K562 (cell line): Measurements from ENCODE around the gene SLC29A2. TPM values are rescaled to one million over a fixed set of nuclear protein-coding genes. Genes with fewer than 3 reads are reported as not detected.

Experiments used
- HMG20B ChIP-seq: fragments of 250-450 bp; sonication (Bioruptor Pico); IDR thresholded peaks from 2 replicates; pipeline ENCODE4 v1.5.0; 2021; ENCODE audit warnings: mild to moderate bottlenecking
- MYNN ChIP-seq, 2 experiments: sonication (generic); formaldehyde crosslinking in 1 of 2; IDR thresholded peaks; 2 replicates each; pipeline versions ENCODE4 v1.5.0 to v1.6.1; 2016 to 2020; ENCODE audit warnings: antibody characterized with exemption in 1 of 2, missing genetic modification reagents in 1 of 2
- POLR2AphosphoS2 ChIP-seq: IDR thresholded peaks from 2 replicates; pipeline ENCODE4 v1.6.1; 2012; ENCODE audit warnings: low read length, improper control_type of control experiment
- SUPT5H ChIP-seq: fragments of 450-650 bp; IDR thresholded peaks from 2 replicates; pipeline ENCODE4 v1.6.1; 2016
- polyA plus RNA-seq, 8 experiments: library from polyadenylated mRNA; depleted of rRNA in 4 of 8; stranded (reverse) in 5 of 8; unstranded in 3 of 8; fragments of >200 nt; fragmentation: Nextera tagmentation in 2 of 8; fragmentation: Illumina TruSeq in 1 of 8; extraction: Ambion mirVana in 2 of 8; extraction: Trizol in 1 of 8; gene quantifications; 2 replicates each; pipeline versions ENCODE4 v1.2.1 to v1.2.3, GENCODE V29; 2011 to 2014; ENCODE audit warnings: inconsistent platforms in 1 of 8, missing spikeins in 1 of 8
- total RNA-seq, 7 experiments: library from RNA; depleted of rRNA in 6 of 7; stranded (reverse); fragments of >200 nt in 6 of 7; fragmentation: Illumina TruSeq in 2 of 7; extraction: Trizol in 2 of 7; gene quantifications; 2 replicates each; pipeline versions ENCODE4 v1.2.1 to v1.2.3, GENCODE V29; 2011 to 2021; ENCODE audit warnings: low replicate concordance in 1 of 7
- TF ChIP-seq, protein P1 (sequence below): fragments of 200-600 bp; sonication (generic); IDR thresholded peaks from one replicate; pipeline ENCODE4 v1.6.1; 2012; ENCODE audit warnings: mild to moderate bottlenecking, low read depth, low read length, inconsistent platforms

Gene SLC29A2
- total and polyA plus RNA-seq, 9 of the 15 experiments (the other 6 are each of a cell fraction or from before 2014, with no cell fraction given) = 2.4 to 48.6 (median 14.2) TPM

DNA sequence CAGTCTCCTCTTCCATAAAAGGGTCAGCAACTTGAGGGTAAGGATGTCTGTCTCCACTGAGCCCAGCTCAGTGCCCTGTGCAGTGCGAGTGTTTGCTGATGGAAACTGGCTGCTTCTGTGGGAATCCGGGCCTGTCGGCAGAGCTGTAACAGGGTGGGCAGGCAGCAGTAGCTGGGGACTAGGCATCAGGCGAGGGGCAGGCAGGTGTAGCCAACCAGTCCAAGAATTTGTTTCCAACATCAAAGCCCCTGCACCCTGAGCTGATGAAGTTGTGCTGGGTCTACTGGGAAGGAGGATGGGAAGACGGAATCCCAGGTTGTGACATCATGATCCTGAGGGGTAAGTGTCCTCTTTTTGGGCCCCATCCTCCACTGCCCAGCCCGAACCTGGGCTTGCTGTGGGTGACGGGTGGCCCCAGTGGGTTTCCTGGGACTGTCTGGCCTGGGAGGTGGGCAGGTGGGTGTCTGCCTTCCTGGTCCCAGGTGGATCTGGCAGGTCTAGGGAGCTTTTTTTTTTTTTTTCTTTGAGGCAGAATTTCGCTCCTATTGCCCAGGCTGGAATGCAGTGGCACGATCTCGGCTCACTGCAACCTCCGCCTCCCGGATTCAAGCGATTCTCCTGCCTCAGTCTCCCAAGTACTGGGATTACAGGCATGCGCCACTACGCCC lies 11.0 kb downstream of the SLC29A2 start (continued):
- TF ChIP-seq, protein P1, sequence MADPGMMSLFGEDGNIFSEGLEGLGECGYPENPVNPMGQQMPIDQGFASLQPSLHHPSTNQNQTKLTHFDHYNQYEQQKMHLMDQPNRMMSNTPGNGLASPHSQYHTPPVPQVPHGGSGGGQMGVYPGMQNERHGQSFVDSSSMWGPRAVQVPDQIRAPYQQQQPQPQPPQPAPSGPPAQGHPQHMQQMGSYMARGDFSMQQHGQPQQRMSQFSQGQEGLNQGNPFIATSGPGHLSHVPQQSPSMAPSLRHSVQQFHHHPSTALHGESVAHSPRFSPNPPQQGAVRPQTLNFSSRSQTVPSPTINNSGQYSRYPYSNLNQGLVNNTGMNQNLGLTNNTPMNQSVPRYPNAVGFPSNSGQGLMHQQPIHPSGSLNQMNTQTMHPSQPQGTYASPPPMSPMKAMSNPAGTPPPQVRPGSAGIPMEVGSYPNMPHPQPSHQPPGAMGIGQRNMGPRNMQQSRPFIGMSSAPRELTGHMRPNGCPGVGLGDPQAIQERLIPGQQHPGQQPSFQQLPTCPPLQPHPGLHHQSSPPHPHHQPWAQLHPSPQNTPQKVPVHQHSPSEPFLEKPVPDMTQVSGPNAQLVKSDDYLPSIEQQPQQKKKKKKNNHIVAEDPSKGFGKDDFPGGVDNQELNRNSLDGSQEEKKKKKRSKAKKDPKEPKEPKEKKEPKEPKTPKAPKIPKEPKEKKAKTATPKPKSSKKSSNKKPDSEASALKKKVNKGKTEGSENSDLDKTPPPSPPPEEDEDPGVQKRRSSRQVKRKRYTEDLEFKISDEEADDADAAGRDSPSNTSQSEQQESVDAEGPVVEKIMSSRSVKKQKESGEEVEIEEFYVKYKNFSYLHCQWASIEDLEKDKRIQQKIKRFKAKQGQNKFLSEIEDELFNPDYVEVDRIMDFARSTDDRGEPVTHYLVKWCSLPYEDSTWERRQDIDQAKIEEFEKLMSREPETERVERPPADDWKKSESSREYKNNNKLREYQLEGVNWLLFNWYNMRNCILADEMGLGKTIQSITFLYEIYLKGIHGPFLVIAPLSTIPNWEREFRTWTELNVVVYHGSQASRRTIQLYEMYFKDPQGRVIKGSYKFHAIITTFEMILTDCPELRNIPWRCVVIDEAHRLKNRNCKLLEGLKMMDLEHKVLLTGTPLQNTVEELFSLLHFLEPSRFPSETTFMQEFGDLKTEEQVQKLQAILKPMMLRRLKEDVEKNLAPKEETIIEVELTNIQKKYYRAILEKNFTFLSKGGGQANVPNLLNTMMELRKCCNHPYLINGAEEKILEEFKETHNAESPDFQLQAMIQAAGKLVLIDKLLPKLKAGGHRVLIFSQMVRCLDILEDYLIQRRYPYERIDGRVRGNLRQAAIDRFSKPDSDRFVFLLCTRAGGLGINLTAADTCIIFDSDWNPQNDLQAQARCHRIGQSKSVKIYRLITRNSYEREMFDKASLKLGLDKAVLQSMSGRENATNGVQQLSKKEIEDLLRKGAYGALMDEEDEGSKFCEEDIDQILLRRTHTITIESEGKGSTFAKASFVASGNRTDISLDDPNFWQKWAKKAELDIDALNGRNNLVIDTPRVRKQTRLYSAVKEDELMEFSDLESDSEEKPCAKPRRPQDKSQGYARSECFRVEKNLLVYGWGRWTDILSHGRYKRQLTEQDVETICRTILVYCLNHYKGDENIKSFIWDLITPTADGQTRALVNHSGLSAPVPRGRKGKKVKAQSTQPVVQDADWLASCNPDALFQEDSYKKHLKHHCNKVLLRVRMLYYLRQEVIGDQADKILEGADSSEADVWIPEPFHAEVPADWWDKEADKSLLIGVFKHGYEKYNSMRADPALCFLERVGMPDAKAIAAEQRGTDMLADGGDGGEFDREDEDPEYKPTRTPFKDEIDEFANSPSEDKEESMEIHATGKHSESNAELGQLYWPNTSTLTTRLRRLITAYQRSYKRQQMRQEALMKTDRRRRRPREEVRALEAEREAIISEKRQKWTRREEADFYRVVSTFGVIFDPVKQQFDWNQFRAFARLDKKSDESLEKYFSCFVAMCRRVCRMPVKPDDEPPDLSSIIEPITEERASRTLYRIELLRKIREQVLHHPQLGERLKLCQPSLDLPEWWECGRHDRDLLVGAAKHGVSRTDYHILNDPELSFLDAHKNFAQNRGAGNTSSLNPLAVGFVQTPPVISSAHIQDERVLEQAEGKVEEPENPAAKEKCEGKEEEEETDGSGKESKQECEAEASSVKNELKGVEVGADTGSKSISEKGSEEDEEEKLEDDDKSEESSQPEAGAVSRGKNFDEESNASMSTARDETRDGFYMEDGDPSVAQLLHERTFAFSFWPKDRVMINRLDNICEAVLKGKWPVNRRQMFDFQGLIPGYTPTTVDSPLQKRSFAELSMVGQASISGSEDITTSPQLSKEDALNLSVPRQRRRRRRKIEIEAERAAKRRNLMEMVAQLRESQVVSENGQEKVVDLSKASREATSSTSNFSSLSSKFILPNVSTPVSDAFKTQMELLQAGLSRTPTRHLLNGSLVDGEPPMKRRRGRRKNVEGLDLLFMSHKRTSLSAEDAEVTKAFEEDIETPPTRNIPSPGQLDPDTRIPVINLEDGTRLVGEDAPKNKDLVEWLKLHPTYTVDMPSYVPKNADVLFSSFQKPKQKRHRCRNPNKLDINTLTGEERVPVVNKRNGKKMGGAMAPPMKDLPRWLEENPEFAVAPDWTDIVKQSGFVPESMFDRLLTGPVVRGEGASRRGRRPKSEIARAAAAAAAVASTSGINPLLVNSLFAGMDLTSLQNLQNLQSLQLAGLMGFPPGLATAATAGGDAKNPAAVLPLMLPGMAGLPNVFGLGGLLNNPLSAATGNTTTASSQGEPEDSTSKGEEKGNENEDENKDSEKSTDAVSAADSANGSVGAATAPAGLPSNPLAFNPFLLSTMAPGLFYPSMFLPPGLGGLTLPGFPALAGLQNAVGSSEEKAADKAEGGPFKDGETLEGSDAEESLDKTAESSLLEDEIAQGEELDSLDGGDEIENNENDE = peak; percentile 52
- peak; percentile 50 for TF ChIP-seq SUPT5H
- TF ChIP-seq HMG20B (CRISPR knock-in tag) = no peak
- peak; percentile 69; the same call in 1 of the 2 replicates for TF ChIP-seq POLR2AphosphoS2
- peak; percentile 49; the same call in 1 of the 2 replicates for TF ChIP-seq MYNN (IDR thresholded peaks at IDR 0.05)
- no peak for TF ChIP-seq MYNN (CRISPR knock-in tag; IDR thresholded peaks at IDR 0.05)
